Karpas-422 (cell line): ENCODE results near the gene AFAP1L2. TPM values are rescaled to one million over a fixed set of nuclear protein-coding genes. Genes with fewer than 3 reads are reported as not detected.

Experiments
- DNase-seq: peaks from one replicate; pipeline ENCODE4 v3.0.0-alpha.2; 2015
- H2AFZ ChIP-seq: fragments of 200-600 bp; sonication (generic); 2 replicates; pipeline ENCODE4 v1.6.1; 2014; ENCODE audit warnings: antibody characterized with exemption, low read length, mixed read lengths
- H3K27ac ChIP-seq: fragments of 200-600 bp; sonication (generic); 2 replicates; pipeline ENCODE4 v1.5.1; 2014; ENCODE audit warnings: mild to moderate bottlenecking, low read length, moderate library complexity
- H3K27me3 ChIP-seq: fragments of 200-600 bp; sonication (generic); 2 replicates; pipeline ENCODE4 v1.6.1; 2014; ENCODE audit warnings: low read length, mixed read lengths
- H3K36me3 ChIP-seq: fragments of 200-600 bp; sonication (generic); 2 replicates; pipeline ENCODE4 v1.6.1; 2014; ENCODE audit warnings: low read length, mixed read lengths; ENCODE audit not compliant: insufficient read depth
- H3K4me1 ChIP-seq: fragments of 200-600 bp; sonication (generic); 2 replicates; pipeline ENCODE4 v1.6.1; 2014; ENCODE audit warnings: mild to moderate bottlenecking, low read length, mixed read lengths
- H3K4me2 ChIP-seq: fragments of 200-600 bp; sonication (generic); 2 replicates; pipeline ENCODE4 v1.6.1; 2014; ENCODE audit warnings: low read length, low read depth, mild to moderate bottlenecking; ENCODE audit not compliant: poor library complexity, severe bottlenecking
- H3K4me3 ChIP-seq: fragments of 200-600 bp; sonication (generic); 2 replicates; pipeline ENCODE4 v1.5.1; 2014; ENCODE audit warnings: mild to moderate bottlenecking, antibody characterized with exemption, low read length, mixed read lengths
- H3K79me2 ChIP-seq: fragments of 200-600 bp; sonication (generic); 2 replicates; pipeline ENCODE4 v1.6.1; 2014; ENCODE audit warnings: mild to moderate bottlenecking, low read length, mixed read lengths
- H3K9ac ChIP-seq: fragments of 200-600 bp; sonication (generic); 2 replicates; pipeline ENCODE4 v1.6.0; 2014; ENCODE audit warnings: low read length
- H3K9me2 ChIP-seq: fragments of 200-600 bp; sonication (generic), shearing (Covaris generic); replicated peaks from 2 replicates; pipeline ENCODE4 v1.6.0; 2014; ENCODE audit warnings: mild to moderate bottlenecking, low read length, moderate library complexity; ENCODE audit not compliant: insufficient read depth
- H3K9me3 ChIP-seq: fragments of 300-700, 200-600 bp; sonication (generic); 2 replicates; pipeline ENCODE4 v1.6.1; 2014; ENCODE audit warnings: low read length, mixed read lengths
- H4K20me1 ChIP-seq: fragments of 200-600 bp; sonication (generic); 2 replicates; pipeline ENCODE4 v1.6.1; 2014; ENCODE audit warnings: mild to moderate bottlenecking, antibody characterized with exemption, low read length, low read depth; ENCODE audit not compliant: insufficient read depth
- total RNA-seq: library from RNA; depleted of rRNA; stranded (reverse); fragments of >200 nt; shearing (Covaris generic); gene quantifications from 2 replicates; pipeline ENCODE4 v1.2.3, GENCODE V29; 2014; ENCODE audit warnings: low replicate concordance

The AFAP1L2 gene
- total RNA-seq, 1 experiment from 2014 or later: 2.0 TPM

DNA sequence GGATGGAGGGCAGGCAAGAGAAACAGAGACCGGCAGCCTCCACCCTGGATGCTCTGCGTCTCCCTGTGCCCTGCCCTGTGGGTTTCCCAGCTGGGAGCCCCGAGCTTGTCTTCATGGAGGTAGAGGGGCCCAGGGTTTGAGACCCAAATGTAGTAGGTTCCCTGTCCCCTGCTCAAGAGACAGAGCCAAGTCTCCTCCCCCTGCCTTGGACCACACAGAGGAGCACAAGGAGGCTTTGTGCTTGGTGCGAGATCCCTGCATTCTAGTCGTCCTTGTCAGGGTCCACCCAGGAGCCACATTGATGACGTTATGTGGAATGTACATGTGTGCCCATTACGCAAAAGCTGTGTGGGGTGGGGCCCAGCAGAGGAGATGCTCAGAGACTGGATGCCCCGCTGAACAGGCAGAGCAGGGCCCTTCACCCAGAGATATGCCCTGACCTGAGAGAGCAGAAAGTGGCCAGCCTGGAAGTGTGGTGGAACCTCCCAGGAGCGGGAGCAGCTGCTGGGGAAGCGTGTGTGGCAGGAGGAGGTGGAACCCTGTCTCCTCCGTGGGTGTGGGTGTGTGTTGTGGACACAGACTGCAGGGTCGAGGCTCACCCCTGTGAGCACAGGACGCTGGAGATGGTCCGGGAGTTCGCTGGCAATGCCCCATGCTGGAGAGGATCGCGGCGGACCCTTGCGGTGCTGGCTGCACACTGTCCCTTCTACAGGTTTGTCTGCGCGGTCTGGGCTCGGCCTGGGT is 126.0 kb downstream of the AFAP1L2 start:
- Histone ChIP-seq H4K20me1 (no peaks in the 10 kb centered on the region), H3K36me3 (no peaks in the 10 kb centered on the region), H2AFZ (no peak overlapping the region), H3K27me3 (no peaks in the 10 kb centered on the region), H3K4me3 (no peak overlapping the region), H3K79me2 (no peaks in the 10 kb centered on the region), H3K9me2 (no peaks in the 10 kb centered on the region), H3K9me3 (no peaks in the 10 kb centered on the region), H3K4me1 (no peaks in the 10 kb centered on the region), H3K4me2 (no peak overlapping the region), H3K27ac (no peak overlapping the region), H3K9ac (no peak overlapping the region)
- DNase-seq: no peak

DNA sequence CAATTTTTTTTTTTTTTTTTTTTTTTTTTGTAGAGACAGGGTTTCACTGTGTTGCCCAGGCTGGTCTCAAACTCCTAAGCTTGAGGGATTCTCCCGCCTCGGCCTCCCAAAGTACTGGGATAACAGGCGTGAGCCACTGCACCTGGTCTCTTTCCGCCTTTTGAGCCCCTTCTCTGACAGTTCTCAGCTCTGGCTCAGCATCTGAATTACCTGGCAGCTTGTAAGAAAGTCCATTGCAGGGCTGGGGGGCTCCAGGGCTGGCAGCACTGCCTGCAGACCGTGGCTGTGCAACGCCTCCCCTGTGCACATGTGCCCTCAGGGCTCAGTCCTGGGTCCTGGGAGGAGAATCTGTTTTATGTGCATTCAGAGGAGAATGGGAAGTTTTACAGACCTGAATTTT is 127.6 kb downstream of the AFAP1L2 start:
- no peak overlapping the region for H3K4me2 ChIP-seq
- no peak overlapping the region for H3K9ac ChIP-seq
- no peak overlapping the region for H3K4me3 ChIP-seq
- H3K9me3 ChIP-seq: no peaks in the 10 kb centered on the region
- H3K9me2 ChIP-seq: no peaks in the 10 kb centered on the region
- no peaks in the 10 kb centered on the region for H4K20me1 ChIP-seq
- H2AFZ ChIP-seq: no peak overlapping the region
- H3K27me3 ChIP-seq: no peaks in the 10 kb centered on the region
- DNase-seq: no peak
- no peaks in the 10 kb centered on the region for H3K36me3 ChIP-seq
- no peaks in the 10 kb centered on the region for H3K79me2 ChIP-seq
- no peak overlapping the region for H3K27ac ChIP-seq
- no peaks in the 10 kb centered on the region for H3K4me1 ChIP-seq

DNA sequence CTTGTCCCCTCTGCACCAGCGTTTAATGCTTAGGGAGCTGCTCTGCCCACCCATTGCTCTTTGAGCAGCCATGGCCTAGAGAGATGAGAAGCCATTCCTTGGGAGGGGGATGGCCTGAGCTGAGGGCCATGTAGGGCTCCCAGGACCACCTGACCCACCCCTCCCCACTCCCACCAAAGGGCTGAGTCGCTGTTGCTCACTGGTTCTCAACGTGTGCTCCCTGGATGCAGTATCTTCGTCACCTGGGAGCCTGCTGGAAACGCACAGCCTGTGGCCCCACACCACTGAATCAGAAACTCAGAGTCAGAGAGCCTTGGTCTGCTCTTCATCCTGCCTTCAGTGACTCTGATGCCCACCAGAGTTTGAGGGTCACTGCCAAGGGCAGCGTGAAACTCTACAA is 128.2 kb downstream of the AFAP1L2 start:
- no peak overlapping the region for H3K27ac ChIP-seq
- H3K36me3 ChIP-seq: no peaks in the 10 kb centered on the region
- H3K4me3 ChIP-seq: no peak overlapping the region
- H3K27me3 ChIP-seq: no peaks in the 10 kb centered on the region
- no peak overlapping the region for H3K9ac ChIP-seq
- no peak for DNase-seq
- no peak overlapping the region for H3K4me2 ChIP-seq
- H2AFZ ChIP-seq: no peak overlapping the region
- H3K4me1 ChIP-seq: no peaks in the 10 kb centered on the region
- no peaks in the 10 kb centered on the region for H4K20me1 ChIP-seq
- H3K9me3 ChIP-seq: no peaks in the 10 kb centered on the region
- no peaks in the 10 kb centered on the region for H3K9me2 ChIP-seq
- H3K79me2 ChIP-seq: no peaks in the 10 kb centered on the region

DNA sequence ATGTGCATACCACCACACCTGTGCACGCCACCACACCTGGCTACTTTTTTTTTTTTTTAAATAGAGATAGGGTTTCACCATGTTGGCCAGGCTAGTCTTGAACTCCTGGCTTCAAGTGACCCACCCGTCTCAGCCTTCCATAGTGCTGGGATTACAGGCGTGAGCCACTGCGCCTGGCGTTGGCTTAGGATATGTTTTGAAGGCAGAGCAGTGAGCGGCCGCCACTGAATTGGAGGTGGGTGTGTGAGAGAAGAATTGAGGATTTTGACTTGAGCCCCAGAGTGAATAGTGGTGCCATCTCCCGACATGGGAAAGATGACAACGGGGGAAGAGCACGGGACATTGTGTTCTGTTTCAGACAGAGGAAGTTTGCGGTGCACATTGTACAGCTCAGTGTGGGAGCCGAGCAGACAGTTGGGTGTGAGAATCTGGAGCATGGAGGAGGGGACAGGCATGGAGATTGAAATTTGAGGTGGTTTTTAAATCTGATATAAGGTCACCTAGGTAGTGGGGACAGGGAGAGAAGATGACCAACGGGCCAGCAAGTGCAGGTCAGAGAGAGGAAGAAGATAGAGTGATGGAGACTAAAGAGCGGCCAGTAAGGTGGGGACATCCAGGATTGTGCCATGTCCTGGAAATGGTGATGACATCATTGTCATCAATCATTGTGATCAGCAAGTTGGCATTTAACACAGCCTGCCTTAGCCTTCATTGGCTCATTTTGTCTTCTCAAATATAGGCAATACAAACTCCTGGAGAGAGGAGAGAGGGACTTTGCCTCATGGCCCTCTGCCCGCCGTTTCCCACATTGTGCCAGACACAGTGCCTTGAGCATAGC is 129.5 kb downstream of the AFAP1L2 start:
- H3K27ac ChIP-seq: no peak overlapping the region
- H3K4me2 ChIP-seq: no peak overlapping the region
- no peak for DNase-seq
- H3K9me3 ChIP-seq: no peaks in the 10 kb centered on the region
- H3K79me2 ChIP-seq: no peaks in the 10 kb centered on the region
- H3K36me3 ChIP-seq: no peaks in the 10 kb centered on the region
- no peaks in the 10 kb centered on the region for H3K4me1 ChIP-seq
- H2AFZ ChIP-seq: no peak overlapping the region
- H3K9ac ChIP-seq: no peak overlapping the region
- H3K27me3 ChIP-seq: no peaks in the 10 kb centered on the region
- no peaks in the 10 kb centered on the region for H4K20me1 ChIP-seq
- no peaks in the 10 kb centered on the region for H3K9me2 ChIP-seq
- H3K4me3 ChIP-seq: no peak overlapping the region

DNA sequence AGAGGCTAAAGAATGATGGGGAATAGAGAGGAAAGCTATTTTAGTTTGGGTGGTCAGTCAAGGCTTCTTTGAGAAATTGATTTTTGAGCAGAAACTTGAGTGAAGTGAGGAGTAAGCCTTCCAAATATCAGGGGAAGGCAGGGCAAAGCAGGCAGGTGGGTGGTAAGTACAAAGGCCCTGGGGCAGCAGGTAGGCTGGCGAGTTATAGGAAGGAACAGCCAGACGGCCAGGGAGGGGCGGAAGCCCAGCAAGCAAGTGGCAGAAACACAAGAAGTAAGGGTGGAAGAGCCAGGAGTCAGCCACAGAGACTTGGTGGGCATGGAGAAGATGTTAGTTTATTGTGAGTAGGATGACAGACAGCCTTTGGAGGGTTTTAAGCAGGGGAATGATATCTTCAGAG is 130.4 kb downstream of the AFAP1L2 start:
- Histone ChIP-seq H3K4me1 (no peaks in the 10 kb centered on the region), H4K20me1 (no peaks in the 10 kb centered on the region), H3K4me3 (no peak overlapping the region), H3K36me3 (no peaks in the 10 kb centered on the region), H3K9ac (no peak overlapping the region), H3K27ac (no peak overlapping the region), H3K27me3 (no peaks in the 10 kb centered on the region), H3K9me3 (no peaks in the 10 kb centered on the region), H3K4me2 (no peak overlapping the region), H2AFZ (no peak overlapping the region), H3K9me2 (no peaks in the 10 kb centered on the region), H3K79me2 (no peaks in the 10 kb centered on the region)
- DNase-seq: no peak

DNA sequence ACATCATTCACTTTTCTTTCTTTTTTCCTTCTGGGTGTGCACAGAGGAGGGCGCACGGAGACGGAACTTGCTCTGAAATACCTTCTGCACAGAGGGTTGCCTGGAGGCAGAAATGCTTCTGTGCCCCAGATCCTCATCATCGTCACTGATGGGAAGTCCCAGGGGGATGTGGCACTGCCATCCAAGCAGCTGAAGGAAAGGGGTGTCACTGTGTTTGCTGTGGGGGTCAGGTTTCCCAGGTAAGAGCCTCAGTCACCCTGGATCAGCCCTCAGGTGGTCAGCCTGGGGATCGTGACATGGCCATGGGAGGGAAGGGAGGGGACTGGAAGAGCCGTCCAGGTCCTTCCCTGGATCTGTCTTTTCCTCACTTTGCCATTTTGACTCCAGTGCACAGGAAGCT is 131.6 kb downstream of the AFAP1L2 start:
- no peak overlapping the region for H3K9ac ChIP-seq
- H3K36me3 ChIP-seq: no peaks in the 10 kb centered on the region
- no peaks in the 10 kb centered on the region for H3K9me2 ChIP-seq
- no peak for DNase-seq
- no peaks in the 10 kb centered on the region for H3K9me3 ChIP-seq
- H3K79me2 ChIP-seq: no peaks in the 10 kb centered on the region
- no peaks in the 10 kb centered on the region for H4K20me1 ChIP-seq
- no peak overlapping the region for H3K4me3 ChIP-seq
- no peak overlapping the region for H2AFZ ChIP-seq
- H3K4me1 ChIP-seq: no peaks in the 10 kb centered on the region
- no peak overlapping the region for H3K4me2 ChIP-seq
- no peaks in the 10 kb centered on the region for H3K27me3 ChIP-seq
- H3K27ac ChIP-seq: no peak overlapping the region

DNA sequence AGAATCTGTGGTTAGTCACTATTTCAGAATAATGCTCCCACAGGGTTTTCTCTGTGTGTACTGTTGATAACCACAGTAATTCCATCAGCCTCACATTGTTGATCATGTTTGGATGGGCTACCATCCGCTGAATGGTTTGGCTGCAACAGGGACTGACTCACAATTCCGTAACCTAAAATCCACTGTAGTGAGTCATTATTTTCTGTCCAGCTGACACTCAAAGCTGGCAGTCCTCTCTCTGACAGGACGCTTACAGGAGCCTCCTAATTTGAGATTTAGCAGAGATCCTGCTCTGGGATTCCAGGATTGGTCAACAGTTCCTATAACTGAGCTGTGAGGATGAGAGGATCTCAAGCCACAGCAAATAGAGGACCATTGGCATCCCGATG is 132.5 kb downstream of the AFAP1L2 start:
- H3K9ac ChIP-seq: no peak overlapping the region
- no peak overlapping the region for H2AFZ ChIP-seq
- no peaks in the 10 kb centered on the region for H4K20me1 ChIP-seq
- DNase-seq: no peak
- no peaks in the 10 kb centered on the region for H3K27me3 ChIP-seq
- H3K27ac ChIP-seq: no peak overlapping the region
- no peaks in the 10 kb centered on the region for H3K36me3 ChIP-seq
- no peaks in the 10 kb centered on the region for H3K4me1 ChIP-seq
- H3K4me2 ChIP-seq: no peak overlapping the region
- no peaks in the 10 kb centered on the region for H3K9me3 ChIP-seq
- H3K9me2 ChIP-seq: no peaks in the 10 kb centered on the region
- H3K4me3 ChIP-seq: no peak overlapping the region
- no peaks in the 10 kb centered on the region for H3K79me2 ChIP-seq

DNA sequence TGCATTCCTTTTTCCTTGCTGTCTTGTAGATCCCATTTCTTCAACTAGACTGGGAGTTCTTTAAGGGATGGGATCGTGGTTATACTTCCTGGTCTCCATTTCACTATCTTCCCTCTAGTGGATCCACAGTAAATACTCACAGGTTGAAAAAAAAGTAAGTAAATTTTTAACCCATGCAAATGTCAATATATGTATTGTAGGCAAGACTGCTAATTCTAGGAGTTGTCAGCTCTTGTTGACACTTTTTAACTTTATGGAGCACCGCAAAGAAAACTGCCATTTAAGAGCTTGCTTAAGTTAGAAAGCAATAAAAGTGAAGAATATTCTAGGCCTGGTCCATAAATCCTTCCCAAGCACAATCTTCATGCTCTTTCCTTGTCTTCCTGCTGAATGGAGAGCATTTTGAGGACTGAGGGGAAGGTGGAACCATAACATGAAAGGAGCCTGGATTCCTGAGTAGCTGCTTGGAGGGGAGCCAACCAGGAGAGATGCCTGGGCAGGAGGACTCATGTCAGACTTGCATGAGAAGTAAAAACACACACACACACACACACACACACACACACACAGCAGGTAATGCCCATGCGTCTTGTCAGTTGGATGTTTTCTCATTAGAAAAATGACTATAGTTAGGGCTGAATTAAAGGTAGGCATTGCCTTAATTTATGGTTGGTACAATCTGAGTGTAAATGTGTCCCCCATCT is 133.1 kb downstream of the AFAP1L2 start:
- no peaks in the 10 kb centered on the region for H3K9me3 ChIP-seq
- H4K20me1 ChIP-seq: no peaks in the 10 kb centered on the region
- no peak overlapping the region for H3K27ac ChIP-seq
- no peaks in the 10 kb centered on the region for H3K36me3 ChIP-seq
- no peak for DNase-seq
- H3K27me3 ChIP-seq: no peaks in the 10 kb centered on the region
- H3K4me1 ChIP-seq: no peaks in the 10 kb centered on the region
- no peaks in the 10 kb centered on the region for H3K9me2 ChIP-seq
- no peak overlapping the region for H2AFZ ChIP-seq
- no peak overlapping the region for H3K4me3 ChIP-seq
- H3K9ac ChIP-seq: no peak overlapping the region
- H3K4me2 ChIP-seq: no peak overlapping the region
- no peaks in the 10 kb centered on the region for H3K79me2 ChIP-seq
